HEK293 (cell line): Measurements from ENCODE around the gene IGFBP2.

Source experiments
- KLF9 ChIP-seq: fragments of 450-650 bp; formaldehyde crosslinking; IDR thresholded peaks from 2 replicates; pipeline ENCODE4 v1.5.1; 2016; ENCODE audit warnings: missing biosample characterization, missing genetic modification characterization, low read depth
- MEIS1 ChIP-seq: sonication (generic); formaldehyde crosslinking; IDR thresholded peaks from 2 replicates; pipeline ENCODE4 v1.8.1; 2022; ENCODE audit warnings: missing genetic modification reagents, mild to moderate bottlenecking, borderline replicate concordance
- MZF1 ChIP-seq: fragments of 450-650 bp; formaldehyde crosslinking; IDR thresholded peaks from 2 replicates; pipeline ENCODE4 v1.5.1; 2017; ENCODE audit warnings: missing biosample characterization, missing genetic modification characterization, borderline replicate concordance
- ZBTB48 ChIP-seq: fragments of 450-650 bp; formaldehyde crosslinking; IDR thresholded peaks from 2 replicates; pipeline ENCODE4 v1.5.1; 2016; ENCODE audit warnings: missing biosample characterization, missing genetic modification characterization
- ZNF184 ChIP-seq: fragments of 450-650 bp; IDR thresholded peaks from 2 replicates; pipeline ENCODE4 v1.5.1; 2018; ENCODE audit warnings: missing biosample characterization, mild to moderate bottlenecking, missing genetic modification characterization
- ZNF274 ChIP-seq, 2 experiments: fragments of 200-500 bp in 1 of 2; fragments of 450-650 bp in 1 of 2; sonication (Bioruptor generic) in 1 of 2; formaldehyde crosslinking in 1 of 2; IDR thresholded peaks; 2 replicates each; pipeline versions ENCODE4 v1.5.1 to v1.6.1; 2014 to 2016; ENCODE audit warnings: borderline replicate concordance in 1 of 2, inconsistent platforms in 1 of 2, low read length in 1 of 2, missing biosample characterization in 1 of 2, missing genetic modification characterization in 1 of 2
- ZNF571 ChIP-seq: fragments of 450-650 bp; formaldehyde crosslinking; IDR thresholded peaks from 2 replicates; pipeline ENCODE4 v1.5.0; 2017; ENCODE audit warnings: missing biosample characterization, missing genetic modification characterization
- ZNF596 ChIP-seq: fragments of 450-650 bp; IDR thresholded peaks from 2 replicates; pipeline ENCODE4 v1.5.0; 2018; ENCODE audit warnings: missing biosample characterization, mild to moderate bottlenecking, missing genetic modification characterization, moderate library complexity
- ZNF747 ChIP-seq: fragments of 450-650 bp; formaldehyde crosslinking; IDR thresholded peaks from 2 replicates; pipeline ENCODE4 v1.5.1; 2016; ENCODE audit warnings: missing biosample characterization, missing genetic modification characterization
- ZNF768 ChIP-seq: fragments of 450-650 bp; formaldehyde crosslinking; IDR thresholded peaks from 2 replicates; pipeline ENCODE4 v1.5.1; 2018; ENCODE audit warnings: missing biosample characterization, mild to moderate bottlenecking, missing genetic modification characterization
- TF ChIP-seq, protein P1 (sequence below): fragments of 450-650 bp; formaldehyde crosslinking; IDR thresholded peaks from 2 replicates; pipeline ENCODE4 v1.5.1; 2016; ENCODE audit warnings: missing biosample characterization, missing genetic modification characterization
- TF ChIP-seq, protein P2 (sequence below): fragments of 450-650 bp; formaldehyde crosslinking; IDR thresholded peaks from 2 replicates; pipeline ENCODE4 v1.5.1; 2016; ENCODE audit warnings: missing biosample characterization, missing genetic modification characterization
- TF ChIP-seq, protein P3 (sequence below): fragments of 450-650 bp; formaldehyde crosslinking; IDR thresholded peaks from 2 replicates; pipeline ENCODE4 v1.5.1; 2017; ENCODE audit warnings: missing biosample characterization, missing genetic modification characterization

DNA sequence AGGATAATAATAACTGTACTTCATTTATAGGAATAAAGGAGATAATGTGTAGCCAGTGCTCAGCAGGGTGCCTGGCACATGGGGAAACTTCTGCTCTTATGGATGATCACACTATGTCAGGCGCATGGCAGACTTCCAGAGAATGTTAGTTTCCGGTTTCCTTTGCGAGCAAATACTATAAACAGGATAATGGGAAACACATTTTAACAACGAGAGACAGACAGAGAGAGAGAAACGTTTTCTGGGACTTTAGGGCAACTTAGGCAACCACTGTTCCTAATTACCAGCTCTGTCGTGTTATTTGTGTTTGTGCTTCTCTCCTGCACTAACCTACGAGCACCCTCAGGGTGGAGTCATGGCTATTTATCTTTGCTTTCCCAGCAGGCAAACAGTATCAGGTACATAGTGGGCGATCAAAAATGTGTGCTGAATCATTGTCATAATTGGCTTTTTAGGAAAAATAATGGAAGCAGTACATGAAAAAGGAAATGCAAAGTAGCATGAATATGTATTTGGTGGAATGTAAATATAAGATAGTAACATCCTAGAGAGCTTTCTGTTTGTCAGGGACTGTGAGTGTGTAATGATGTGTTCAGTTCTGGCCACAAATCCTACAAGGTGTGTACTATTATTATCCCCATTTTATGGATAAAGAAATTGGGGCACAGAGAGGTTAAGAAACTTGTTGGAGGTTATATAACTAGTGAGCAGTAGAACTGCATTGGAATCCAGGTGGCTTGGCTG, 36.8 kb upstream of the IGFBP2 start:
- TF ChIP-seq, protein P1, sequence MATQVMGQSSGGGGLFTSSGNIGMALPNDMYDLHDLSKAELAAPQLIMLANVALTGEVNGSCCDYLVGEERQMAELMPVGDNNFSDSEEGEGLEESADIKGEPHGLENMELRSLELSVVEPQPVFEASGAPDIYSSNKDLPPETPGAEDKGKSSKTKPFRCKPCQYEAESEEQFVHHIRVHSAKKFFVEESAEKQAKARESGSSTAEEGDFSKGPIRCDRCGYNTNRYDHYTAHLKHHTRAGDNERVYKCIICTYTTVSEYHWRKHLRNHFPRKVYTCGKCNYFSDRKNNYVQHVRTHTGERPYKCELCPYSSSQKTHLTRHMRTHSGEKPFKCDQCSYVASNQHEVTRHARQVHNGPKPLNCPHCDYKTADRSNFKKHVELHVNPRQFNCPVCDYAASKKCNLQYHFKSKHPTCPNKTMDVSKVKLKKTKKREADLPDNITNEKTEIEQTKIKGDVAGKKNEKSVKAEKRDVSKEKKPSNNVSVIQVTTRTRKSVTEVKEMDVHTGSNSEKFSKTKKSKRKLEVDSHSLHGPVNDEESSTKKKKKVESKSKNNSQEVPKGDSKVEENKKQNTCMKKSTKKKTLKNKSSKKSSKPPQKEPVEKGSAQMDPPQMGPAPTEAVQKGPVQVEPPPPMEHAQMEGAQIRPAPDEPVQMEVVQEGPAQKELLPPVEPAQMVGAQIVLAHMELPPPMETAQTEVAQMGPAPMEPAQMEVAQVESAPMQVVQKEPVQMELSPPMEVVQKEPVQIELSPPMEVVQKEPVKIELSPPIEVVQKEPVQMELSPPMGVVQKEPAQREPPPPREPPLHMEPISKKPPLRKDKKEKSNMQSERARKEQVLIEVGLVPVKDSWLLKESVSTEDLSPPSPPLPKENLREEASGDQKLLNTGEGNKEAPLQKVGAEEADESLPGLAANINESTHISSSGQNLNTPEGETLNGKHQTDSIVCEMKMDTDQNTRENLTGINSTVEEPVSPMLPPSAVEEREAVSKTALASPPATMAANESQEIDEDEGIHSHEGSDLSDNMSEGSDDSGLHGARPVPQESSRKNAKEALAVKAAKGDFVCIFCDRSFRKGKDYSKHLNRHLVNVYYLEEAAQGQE (tag by site-specific recombination), result no peak
- TF ChIP-seq ZBTB48 (no peak), ZNF571 (tag by site-specific recombination) (no peak), ZNF596 (tag by site-specific recombination) (0 out of 2 replicates have a peak, but pooled peaks have one; percentile 34), ZNF747 (tag by site-specific recombination) (no peak), ZNF184 (0 out of 2 replicates have a peak, but pooled peaks have one; percentile 13), KLF9 (tag by site-specific recombination) (no peak), MZF1 (tag by site-specific recombination) (no peak), MEIS1 (CRISPR knock-in tag) (no peak), ZNF274 (IDR thresholded peaks at IDR 0.05; ENCODE audit: low read length) (no peak), ZNF274 (tag by site-specific recombination; IDR thresholded peaks at IDR 0.05; ENCODE audit: borderline replicate concordance) (no peak), ZNF768 (tag by site-specific recombination) (no peak)
- TF ChIP-seq, protein P2, sequence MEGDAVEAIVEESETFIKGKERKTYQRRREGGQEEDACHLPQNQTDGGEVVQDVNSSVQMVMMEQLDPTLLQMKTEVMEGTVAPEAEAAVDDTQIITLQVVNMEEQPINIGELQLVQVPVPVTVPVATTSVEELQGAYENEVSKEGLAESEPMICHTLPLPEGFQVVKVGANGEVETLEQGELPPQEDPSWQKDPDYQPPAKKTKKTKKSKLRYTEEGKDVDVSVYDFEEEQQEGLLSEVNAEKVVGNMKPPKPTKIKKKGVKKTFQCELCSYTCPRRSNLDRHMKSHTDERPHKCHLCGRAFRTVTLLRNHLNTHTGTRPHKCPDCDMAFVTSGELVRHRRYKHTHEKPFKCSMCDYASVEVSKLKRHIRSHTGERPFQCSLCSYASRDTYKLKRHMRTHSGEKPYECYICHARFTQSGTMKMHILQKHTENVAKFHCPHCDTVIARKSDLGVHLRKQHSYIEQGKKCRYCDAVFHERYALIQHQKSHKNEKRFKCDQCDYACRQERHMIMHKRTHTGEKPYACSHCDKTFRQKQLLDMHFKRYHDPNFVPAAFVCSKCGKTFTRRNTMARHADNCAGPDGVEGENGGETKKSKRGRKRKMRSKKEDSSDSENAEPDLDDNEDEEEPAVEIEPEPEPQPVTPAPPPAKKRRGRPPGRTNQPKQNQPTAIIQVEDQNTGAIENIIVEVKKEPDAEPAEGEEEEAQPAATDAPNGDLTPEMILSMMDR (tag by site-specific recombination), result 0 out of 2 replicates have a peak, but pooled peaks have one; percentile 10
- TF ChIP-seq, protein P3, sequence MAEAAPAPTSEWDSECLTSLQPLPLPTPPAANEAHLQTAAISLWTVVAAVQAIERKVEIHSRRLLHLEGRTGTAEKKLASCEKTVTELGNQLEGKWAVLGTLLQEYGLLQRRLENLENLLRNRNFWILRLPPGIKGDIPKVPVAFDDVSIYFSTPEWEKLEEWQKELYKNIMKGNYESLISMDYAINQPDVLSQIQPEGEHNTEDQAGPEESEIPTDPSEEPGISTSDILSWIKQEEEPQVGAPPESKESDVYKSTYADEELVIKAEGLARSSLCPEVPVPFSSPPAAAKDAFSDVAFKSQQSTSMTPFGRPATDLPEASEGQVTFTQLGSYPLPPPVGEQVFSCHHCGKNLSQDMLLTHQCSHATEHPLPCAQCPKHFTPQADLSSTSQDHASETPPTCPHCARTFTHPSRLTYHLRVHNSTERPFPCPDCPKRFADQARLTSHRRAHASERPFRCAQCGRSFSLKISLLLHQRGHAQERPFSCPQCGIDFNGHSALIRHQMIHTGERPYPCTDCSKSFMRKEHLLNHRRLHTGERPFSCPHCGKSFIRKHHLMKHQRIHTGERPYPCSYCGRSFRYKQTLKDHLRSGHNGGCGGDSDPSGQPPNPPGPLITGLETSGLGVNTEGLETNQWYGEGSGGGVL (tag by site-specific recombination), result no peak
